Astrocyte (in vitro differentiated cells and primary cell): Measurements from ENCODE around the gene AK5. TPM values are rescaled to one million over a fixed set of nuclear protein-coding genes. Genes with fewer than 3 reads are reported as not detected.
A peak's percentile ranks its signal among the peaks of the same experiment; 100 is the strongest.
"Not testable (repeated sequence)": the region's sequence is repeated elsewhere in the genome, so short reads cannot be mapped to it uniquely, and the experiment has no call there.

ENCODE experiments used
- DNase-seq: peaks from one replicate; pipeline ENCODE4 v3.0.0-alpha.2; 2010; ENCODE audit warnings: low read depth
- FAIRE-seq: peaks from 2 replicates; lab custom pipeline; 2011; peaks lifted over from hg19 to GRCh38; lab: Jason Lieb, UNC
- H2AFZ ChIP-seq: 2 replicates; pipeline ENCODE4 v1.6.0; 2012; ENCODE audit warnings: low read depth, low read length, inconsistent platforms
- H3K27ac ChIP-seq: 2 replicates; pipeline ENCODE4 v1.5.1; 2011; ENCODE audit warnings: low read depth, low read length, inconsistent platforms
- H3K27me3 ChIP-seq: 2 replicates; pipeline ENCODE4 v1.6.0; 2011; ENCODE audit warnings: low read length, inconsistent platforms; ENCODE audit not compliant: insufficient read depth
- H3K36me3 ChIP-seq: 2 replicates; pipeline ENCODE4 v1.5.1; 2011; ENCODE audit warnings: low read length, inconsistent platforms; ENCODE audit not compliant: insufficient read depth
- H3K4me1 ChIP-seq: 2 replicates; pipeline ENCODE4 v1.5.1; 2011; ENCODE audit warnings: low read length, inconsistent platforms; ENCODE audit not compliant: insufficient read depth
- H3K4me2 ChIP-seq: 2 replicates; pipeline ENCODE4 v1.6.0; 2012; ENCODE audit warnings: low read length, inconsistent platforms
- H3K4me3 ChIP-seq: 2 replicates; pipeline ENCODE4 v1.5.1; 2011; ENCODE audit warnings: low read depth, mild to moderate bottlenecking, low read length, inconsistent platforms; ENCODE audit not compliant: insufficient read depth
- H3K79me2 ChIP-seq: 2 replicates; pipeline ENCODE4 v1.6.0; 2012; ENCODE audit warnings: mild to moderate bottlenecking, low read length, inconsistent platforms; ENCODE audit not compliant: insufficient read depth
- H3K9ac ChIP-seq: 2 replicates; pipeline ENCODE4 v1.6.0; 2012; ENCODE audit warnings: mild to moderate bottlenecking, low read length, inconsistent platforms
- H3K9me3 ChIP-seq: 2 replicates; pipeline ENCODE4 v1.5.1; 2012; ENCODE audit warnings: low read depth, mild to moderate bottlenecking, low read length, inconsistent platforms; ENCODE audit not compliant: insufficient read depth
- H4K20me1 ChIP-seq: 2 replicates; pipeline ENCODE4 v1.6.0; 2012; ENCODE audit warnings: low read length, inconsistent platforms; ENCODE audit not compliant: insufficient read depth
- H3K27ac Mint-ChIP-seq: one replicate; pipeline ENCODE4 v1.8.0; 2021; ENCODE audit warnings: mild to moderate bottlenecking, mixed read lengths; ENCODE audit not compliant: unreplicated experiment
- H3K27me3 Mint-ChIP-seq: one replicate; pipeline ENCODE4 v1.8.0; 2021; ENCODE audit warnings: low read depth, mixed read lengths; ENCODE audit not compliant: unreplicated experiment
- H3K36me3 Mint-ChIP-seq: one replicate; pipeline ENCODE4 v1.8.0; 2021; ENCODE audit warnings: low read depth, mixed read lengths; ENCODE audit not compliant: unreplicated experiment
- H3K4me1 Mint-ChIP-seq: one replicate; pipeline ENCODE4 v1.8.0; 2021; ENCODE audit warnings: low read depth, mixed read lengths; ENCODE audit not compliant: unreplicated experiment
- H3K4me3 Mint-ChIP-seq: one replicate; pipeline ENCODE4 v1.8.0; 2021; ENCODE audit warnings: mild to moderate bottlenecking, moderate library complexity, mixed read lengths; ENCODE audit not compliant: unreplicated experiment
- H3K9me3 Mint-ChIP-seq: one replicate; pipeline ENCODE4 v1.8.0; 2021; ENCODE audit warnings: mild to moderate bottlenecking, mixed read lengths; ENCODE audit not compliant: unreplicated experiment
- CTCF ChIP-seq: IDR thresholded peaks from 2 replicates; pipeline ENCODE4 v1.5.1; 2011; ENCODE audit warnings: low read depth, mild to moderate bottlenecking, inconsistent platforms, low read length, moderate library complexity; ENCODE audit not compliant: insufficient read depth
- EZH2 ChIP-seq: IDR thresholded peaks from 2 replicates; pipeline ENCODE4 v1.6.1; 2012; ENCODE audit warnings: mild to moderate bottlenecking, low read length, inconsistent platforms; ENCODE audit not compliant: insufficient read depth
- total RNA-seq: library from RNA; stranded (reverse); gene quantifications from 2 replicates; pipeline ENCODE4 v1.2.1, GENCODE V29; 2021

Gene AK5
- total RNA-seq, 1 donor from 2014 or later, result 4.4 TPM

- H3K4me3 Mint-ChIP-seq, result no peak overlapping the region
- no peak overlapping the region for H3K27ac ChIP-seq
- H3K4me1 Mint-ChIP-seq, result peaks cover 5% of the 10 kb centered on the region
- H3K36me3 ChIP-seq, result no peaks in the 10 kb centered on the region
- H3K27me3 Mint-ChIP-seq, result peaks cover 2% of the 10 kb centered on the region
- H3K9ac ChIP-seq, result no peak overlapping the region
- no peak overlapping the region for H3K4me3 ChIP-seq
- H3K27ac Mint-ChIP-seq, result no peak overlapping the region
- peaks cover 6% of the 10 kb centered on the region for H3K4me1 ChIP-seq
- H3K27me3 ChIP-seq, result no peaks in the 10 kb centered on the region
- no peaks in the 10 kb centered on the region for H4K20me1 ChIP-seq
- peaks cover 2% of the 10 kb centered on the region for H3K36me3 Mint-ChIP-seq
- no peaks in the 10 kb centered on the region for H3K9me3 ChIP-seq
- peak; percentile 54 for FAIRE-seq
- TF ChIP-seq CTCF (peak; percentile 37), EZH2 (no peak)
- DNase-seq, result no peak
- no peaks in the 10 kb centered on the region for H3K79me2 ChIP-seq
- H3K4me2 ChIP-seq, result no peak overlapping the region
- no peak overlapping the region for H2AFZ ChIP-seq
- no peaks in the 10 kb centered on the region for H3K9me3 Mint-ChIP-seq
These were observed 135.1 kb downstream of the AK5 start for GRCh38 chr1:77416692-77417450.

- not testable (repeated sequence) for H4K20me1 ChIP-seq, H3K4me3 Mint-ChIP-seq, H3K4me1 ChIP-seq, H3K9ac ChIP-seq, DNase-seq, H3K4me1 Mint-ChIP-seq, H3K36me3 ChIP-seq, H3K27ac ChIP-seq, FAIRE-seq, H3K36me3 Mint-ChIP-seq, H3K4me2 ChIP-seq, H3K27me3 Mint-ChIP-seq, H3K79me2 ChIP-seq, H3K9me3 Mint-ChIP-seq, H3K27me3 ChIP-seq, H3K4me3 ChIP-seq, H2AFZ ChIP-seq, H3K27ac Mint-ChIP-seq, H3K9me3 ChIP-seq
These were observed 136.2 kb downstream of the AK5 start for GRCh38 chr1:77418055-77418454.

- Mint-ChIP-seq H3K36me3 (peaks cover 6% of the 10 kb centered on the region), H3K9me3 (no peaks in the 10 kb centered on the region), H3K4me3 (no peak overlapping the region), H3K27me3 (peaks cover 4% of the 10 kb centered on the region), H3K4me1 (peaks cover 5% of the 10 kb centered on the region), H3K27ac (no peak overlapping the region)
- Histone ChIP-seq H2AFZ (no peak overlapping the region), H3K27me3 (no peaks in the 10 kb centered on the region), H3K79me2 (no peaks in the 10 kb centered on the region), H3K4me1 (no peaks in the 10 kb centered on the region), H3K9me3 (no peaks in the 10 kb centered on the region), H3K27ac (no peak overlapping the region), H3K36me3 (no peaks in the 10 kb centered on the region), H3K4me3 (no peak overlapping the region), H3K9ac (no peak overlapping the region), H3K4me2 (no peak overlapping the region), H4K20me1 (no peaks in the 10 kb centered on the region)
- DNase-seq (no peak), FAIRE-seq (no peak)
- TF ChIP-seq EZH2, result no peak
These were observed 139.8 kb downstream of the AK5 start for GRCh38 chr1:77421504-77422233.
